HFFc6 (cell line): ENCODE measurements around the gene ZMYM2. TPM values are rescaled to one million over a fixed set of nuclear protein-coding genes. Genes with fewer than 3 reads are reported as not detected.

Experiments used
- DNase-seq: peaks from one replicate; pipeline ENCODE4 v3.0.0-alpha.2; 2018
- H3K27ac Mint-ChIP-seq: 2 replicates; pipeline ENCODE4 v1.8.0; 2020; ENCODE audit warnings: mild to moderate bottlenecking, mixed read lengths
- H3K27me3 Mint-ChIP-seq: 2 replicates; pipeline ENCODE4 v1.8.0; 2021; ENCODE audit warnings: mild to moderate bottlenecking, moderate library complexity, mixed read lengths; ENCODE audit not compliant: insufficient read depth
- H3K36me3 Mint-ChIP-seq: 2 replicates; pipeline ENCODE4 v1.8.0; 2021; ENCODE audit warnings: low read depth, mixed read lengths
- H3K4me1 Mint-ChIP-seq: 2 replicates; pipeline ENCODE4 v1.8.0; 2020; ENCODE audit warnings: low read depth, mixed read lengths
- H3K4me3 Mint-ChIP-seq: 2 replicates; pipeline ENCODE4 v1.8.0; 2020; ENCODE audit warnings: mild to moderate bottlenecking, moderate library complexity, mixed read lengths
- H3K9me3 Mint-ChIP-seq: 2 replicates; pipeline ENCODE4 v1.8.0; 2020; ENCODE audit warnings: mild to moderate bottlenecking, mixed read lengths
- total RNA-seq, 6 experiments: library from RNA; stranded (reverse); fragmentation: NEBNext Ultra II Directional; extraction: Animal tissue kit (Norgen Biotek cat#: 25700); gene quantifications; 2 replicates in 1 of 6; 3 replicates in 5 of 6; pipeline ENCODE4 v1.2.3, GENCODE V29; 2021
- TF ChIP-seq, protein P1 (sequence below): fragments of 200-600 bp; sonication (generic); IDR thresholded peaks from 2 replicates; pipeline ENCODE4 v1.5.0; 2021; ENCODE audit warnings: antibody characterized with exemption, mild to moderate bottlenecking

The ZMYM2 gene
- total RNA-seq, 6 experiments from 2014 or later = 21.3 to 33.6 (median 28.8) TPM

DNA sequence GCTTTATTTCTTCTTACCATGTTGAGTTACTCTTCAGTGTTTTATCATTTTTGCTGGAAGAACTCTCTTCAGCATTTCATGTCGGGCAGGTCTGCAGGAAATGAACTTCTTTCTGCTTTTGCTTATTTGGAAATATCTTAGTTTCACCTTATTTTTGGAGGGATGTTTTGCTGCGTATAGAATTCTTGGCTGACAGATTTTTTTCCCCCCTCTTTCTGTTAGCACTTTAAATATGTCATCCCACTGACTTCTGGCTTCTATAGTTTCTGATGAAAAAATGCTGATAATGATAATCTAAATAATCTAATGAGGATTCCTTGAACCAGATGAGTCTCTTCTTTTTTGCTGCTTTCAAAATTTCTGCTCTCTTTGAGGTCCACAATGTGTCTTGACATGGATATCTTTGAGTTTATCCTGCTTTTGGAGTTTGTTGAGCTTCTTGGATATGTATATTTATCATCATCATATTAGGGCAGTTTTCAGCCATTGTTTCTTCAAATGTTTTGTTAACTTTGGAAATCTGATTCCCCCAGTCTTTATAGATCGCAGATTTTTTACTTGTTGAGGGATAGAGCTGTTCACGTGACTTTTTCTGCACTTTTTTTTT, 20.4 kb downstream of the ZMYM2 start:
- H3K9me3 Mint-ChIP-seq = peaks cover 4% of the 10 kb centered on the region; the same call in 1 of the 2 replicates
- no peak overlapping the region for H3K27ac Mint-ChIP-seq
- H3K4me3 Mint-ChIP-seq = no peak overlapping the region
- H3K4me1 Mint-ChIP-seq = peaks cover 9% of the 10 kb centered on the region; the same call in 1 of the 2 replicates
- DNase-seq = no peak
- TF ChIP-seq, protein P1, sequence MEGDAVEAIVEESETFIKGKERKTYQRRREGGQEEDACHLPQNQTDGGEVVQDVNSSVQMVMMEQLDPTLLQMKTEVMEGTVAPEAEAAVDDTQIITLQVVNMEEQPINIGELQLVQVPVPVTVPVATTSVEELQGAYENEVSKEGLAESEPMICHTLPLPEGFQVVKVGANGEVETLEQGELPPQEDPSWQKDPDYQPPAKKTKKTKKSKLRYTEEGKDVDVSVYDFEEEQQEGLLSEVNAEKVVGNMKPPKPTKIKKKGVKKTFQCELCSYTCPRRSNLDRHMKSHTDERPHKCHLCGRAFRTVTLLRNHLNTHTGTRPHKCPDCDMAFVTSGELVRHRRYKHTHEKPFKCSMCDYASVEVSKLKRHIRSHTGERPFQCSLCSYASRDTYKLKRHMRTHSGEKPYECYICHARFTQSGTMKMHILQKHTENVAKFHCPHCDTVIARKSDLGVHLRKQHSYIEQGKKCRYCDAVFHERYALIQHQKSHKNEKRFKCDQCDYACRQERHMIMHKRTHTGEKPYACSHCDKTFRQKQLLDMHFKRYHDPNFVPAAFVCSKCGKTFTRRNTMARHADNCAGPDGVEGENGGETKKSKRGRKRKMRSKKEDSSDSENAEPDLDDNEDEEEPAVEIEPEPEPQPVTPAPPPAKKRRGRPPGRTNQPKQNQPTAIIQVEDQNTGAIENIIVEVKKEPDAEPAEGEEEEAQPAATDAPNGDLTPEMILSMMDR = no peak
- peaks cover 34% of the 10 kb centered on the region for H3K36me3 Mint-ChIP-seq
- H3K27me3 Mint-ChIP-seq = no peaks in the 10 kb centered on the region; the same call in 1 of the 2 replicates

DNA sequence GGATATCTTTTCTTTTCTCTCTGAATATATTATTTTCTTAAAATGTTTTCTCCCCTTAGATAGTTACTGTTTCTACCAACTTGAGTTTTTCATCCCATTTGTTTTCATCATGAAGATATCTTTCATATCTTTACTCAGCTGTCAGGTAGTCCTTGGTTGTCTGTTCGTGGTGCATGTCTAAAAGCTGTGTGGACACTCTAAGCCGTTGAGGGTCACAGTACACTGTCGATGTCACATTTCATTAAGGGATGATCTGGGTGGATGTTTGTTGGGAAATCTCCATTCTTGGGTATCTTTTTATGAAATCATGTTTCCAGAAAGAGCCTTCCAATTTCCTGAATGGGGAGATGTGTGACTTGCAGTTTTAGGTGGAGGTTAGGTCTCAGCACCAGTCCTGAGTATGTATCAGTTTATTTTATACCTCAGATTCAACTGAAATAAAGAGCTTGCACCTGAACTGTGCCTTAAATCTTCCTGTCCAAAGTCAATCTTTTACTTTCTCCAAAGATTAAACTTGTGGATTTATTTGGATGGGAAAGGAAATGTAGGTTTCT, 23.2 kb downstream of the ZMYM2 start:
- Mint-ChIP-seq H3K9me3 (peaks cover 4% of the 10 kb centered on the region; the same call in 1 of the 2 replicates), H3K4me3 (no peak overlapping the region), H3K4me1 (peaks cover 21% of the 10 kb centered on the region), H3K27ac (no peak overlapping the region), H3K27me3 (no peaks in the 10 kb centered on the region; the same call in 1 of the 2 replicates), H3K36me3 (peaks cover 15% of the 10 kb centered on the region)
- TF ChIP-seq, protein P1 = no peak
- no peak for DNase-seq

DNA sequence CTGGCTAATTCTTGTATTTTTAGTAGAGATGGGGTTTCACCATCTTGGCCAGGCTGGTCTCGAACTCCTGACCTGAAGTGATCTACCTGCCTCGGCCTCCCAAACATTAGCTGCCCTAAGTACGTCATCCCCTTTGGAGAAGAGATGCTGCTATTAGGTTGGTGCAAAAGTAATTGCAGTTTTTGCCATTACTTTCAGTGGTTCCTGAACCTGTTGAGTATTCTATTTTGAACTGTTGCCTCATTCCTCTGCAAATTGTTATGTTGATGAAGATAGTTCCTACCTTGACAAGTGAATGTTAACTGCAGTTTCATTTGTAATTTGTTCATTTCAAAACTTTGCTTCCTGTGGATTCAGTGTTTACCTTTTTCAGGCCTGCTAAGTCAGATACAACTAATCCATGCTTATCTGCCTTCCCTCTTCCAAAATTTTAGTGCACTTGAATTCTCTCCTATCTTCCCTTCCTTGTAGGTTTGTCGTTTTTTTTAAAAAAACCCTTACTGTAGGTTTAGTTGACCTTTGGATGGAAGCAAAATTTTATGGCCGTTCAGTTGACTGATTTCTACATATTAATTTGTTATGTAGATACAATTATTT, 24.0 kb downstream of the ZMYM2 start:
- Mint-ChIP-seq H3K4me3 (no peak overlapping the region), H3K4me1 (peaks cover 21% of the 10 kb centered on the region), H3K36me3 (peaks cover 11% of the 10 kb centered on the region), H3K27me3 (no peaks in the 10 kb centered on the region), H3K27ac (no peak overlapping the region), H3K9me3 (peaks cover 4% of the 10 kb centered on the region; the same call in 1 of the 2 replicates)
- DNase-seq = no peak
- TF ChIP-seq, protein P1 = no peak

DNA sequence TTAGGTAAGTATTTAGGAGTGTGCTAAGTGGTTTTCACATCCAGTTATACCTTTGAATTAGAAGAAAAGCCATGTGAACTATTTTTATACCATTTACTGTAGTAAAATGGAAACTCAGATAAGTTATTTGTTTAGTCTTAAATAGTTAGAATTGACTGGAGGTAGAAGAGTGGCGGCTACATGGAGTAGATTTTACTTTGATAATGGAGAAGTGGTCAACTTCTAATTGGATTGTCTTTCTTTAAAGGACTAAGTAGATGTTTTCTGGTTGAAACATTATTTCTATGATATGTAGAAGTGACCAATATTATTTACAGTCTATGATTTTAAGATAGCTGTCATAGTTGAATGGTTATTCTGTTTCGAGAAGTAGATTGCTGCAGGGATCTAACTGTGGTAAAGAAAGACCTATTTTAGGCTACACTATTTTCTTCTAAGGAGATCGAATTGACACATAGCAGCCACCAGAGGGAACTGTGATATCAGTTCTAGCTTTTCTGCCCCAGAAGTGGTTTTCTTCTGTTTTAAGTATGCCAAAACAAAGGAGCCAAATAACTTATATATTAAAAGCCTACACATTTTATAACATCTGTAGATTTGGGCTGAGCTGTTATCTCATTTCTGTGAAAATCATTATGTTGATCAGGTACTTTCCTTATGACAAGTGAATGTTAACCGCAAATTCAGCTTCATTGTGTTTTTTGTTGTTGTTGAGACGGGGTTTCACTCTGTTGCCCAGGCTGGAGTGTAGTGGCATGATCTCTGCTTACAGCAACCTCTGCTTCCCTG, 26.1 kb downstream of the ZMYM2 start:
- H3K36me3 Mint-ChIP-seq = peaks cover 5% of the 10 kb centered on the region
- H3K27ac Mint-ChIP-seq = peak overlapping the region; percentile 26; the same call in 1 of the 2 replicates
- H3K4me3 Mint-ChIP-seq = no peak overlapping the region
- DNase-seq = peak; percentile 46
- H3K9me3 Mint-ChIP-seq = no peaks in the 10 kb centered on the region
- no peaks in the 10 kb centered on the region for H3K27me3 Mint-ChIP-seq
- peaks cover 33% of the 10 kb centered on the region for H3K4me1 Mint-ChIP-seq
- TF ChIP-seq, protein P1 = peak; percentile 84

DNA sequence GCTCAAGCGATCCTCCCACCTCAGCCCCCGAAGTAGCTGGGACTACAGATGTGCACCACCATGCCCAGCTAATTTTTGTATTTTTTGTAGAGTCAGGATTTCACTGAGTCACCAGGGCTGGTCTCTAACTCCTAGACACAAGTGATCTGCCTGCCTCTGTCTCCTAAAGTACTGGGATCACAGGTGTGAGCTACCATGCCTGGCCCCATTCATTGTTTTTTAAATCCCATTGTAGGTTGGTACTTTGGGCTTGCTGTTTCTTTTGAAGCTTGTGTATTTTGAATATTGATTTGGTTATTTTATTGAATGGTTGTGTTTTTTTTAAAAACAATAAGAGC, 26.7 kb downstream of the ZMYM2 start:
- Mint-ChIP-seq H3K36me3 (peaks cover 10% of the 10 kb centered on the region), H3K4me1 (peaks cover 33% of the 10 kb centered on the region), H3K27ac (peak overlapping the region; percentile 26; the same call in 1 of the 2 replicates), H3K4me3 (no peak overlapping the region), H3K9me3 (no peaks in the 10 kb centered on the region), H3K27me3 (no peaks in the 10 kb centered on the region)
- no peak for DNase-seq
- TF ChIP-seq, protein P1 = no peak
